RWPE2 (cell line): Measurements from ENCODE around the gene ADAMTS8.
A peak's percentile ranks its signal among the peaks of the same experiment; 100 is the strongest.

ENCODE experiments used
- ATAC-seq: fragments of 200-7000 bp; cut with Tn5 transposase; 3 replicates; pipeline ENCODE4 v1.9.1; 2021; ENCODE audit warnings: low read depth
- DNase-seq: peaks from one replicate; pipeline ENCODE4 v3.0.0-alpha.2; 2020; ENCODE audit warnings: low spot score
- H3K27ac ChIP-seq: fragments of 450-650 bp; 2 replicates; pipeline ENCODE4 v1.5.1; 2017; ENCODE audit warnings: mild to moderate bottlenecking; ENCODE audit not compliant: poor library complexity, severe bottlenecking
- H3K27me3 ChIP-seq: fragments of 250-450 bp; sonication (Bioruptor Pico); 2 replicates; pipeline ENCODE4 v1.5.1; 2021; ENCODE audit warnings: mild to moderate bottlenecking, moderate library complexity; ENCODE audit not compliant: insufficient read depth, poor library complexity, severe bottlenecking
- H3K36me3 ChIP-seq: fragments of 250-450 bp; sonication (Bioruptor Pico); 2 replicates; pipeline ENCODE4 v1.5.1; 2020; ENCODE audit warnings: low read depth, mild to moderate bottlenecking, moderate library complexity
- H3K4me1 ChIP-seq: fragments of 250-450 bp; sonication (Bioruptor Pico); 2 replicates; pipeline ENCODE4 v1.5.1; 2021; ENCODE audit warnings: mild to moderate bottlenecking, moderate library complexity; ENCODE audit not compliant: insufficient read depth, poor library complexity, severe bottlenecking
- H3K4me3 ChIP-seq: fragments of 250-450 bp; sonication (Bioruptor Pico); 2 replicates; pipeline ENCODE4 v1.5.1; 2021; ENCODE audit warnings: mild to moderate bottlenecking, moderate library complexity; ENCODE audit not compliant: severe bottlenecking
- H3K9me3 ChIP-seq: fragments of 250-450 bp; sonication (Bioruptor Pico); 2 replicates; pipeline ENCODE4 v1.5.1; 2021; ENCODE audit warnings: mild to moderate bottlenecking, moderate library complexity; ENCODE audit not compliant: severe bottlenecking
- CTCF ChIP-seq: fragments of 450-650 bp; IDR thresholded peaks from one replicate; pipeline ENCODE4 v1.5.1; 2017; ENCODE audit warnings: mild to moderate bottlenecking, moderate library complexity; ENCODE audit not compliant: poor library complexity, severe bottlenecking

ADAMTS8 gene

GRCh38 chr11:130451231-130452019, 23.0 kb upstream of the ADAMTS8 start:
- no peak for ATAC-seq
- no peak for TF ChIP-seq CTCF
- DNase-seq, result no peak
- Histone ChIP-seq H3K36me3 (no peaks in the 10 kb centered on the region), H3K27ac (no peak overlapping the region), H3K4me1 (no peaks in the 10 kb centered on the region), H3K9me3 (no peaks in the 10 kb centered on the region), H3K27me3 (peaks cover 4% of the 10 kb centered on the region), H3K4me3 (no peak overlapping the region)

DNA sequence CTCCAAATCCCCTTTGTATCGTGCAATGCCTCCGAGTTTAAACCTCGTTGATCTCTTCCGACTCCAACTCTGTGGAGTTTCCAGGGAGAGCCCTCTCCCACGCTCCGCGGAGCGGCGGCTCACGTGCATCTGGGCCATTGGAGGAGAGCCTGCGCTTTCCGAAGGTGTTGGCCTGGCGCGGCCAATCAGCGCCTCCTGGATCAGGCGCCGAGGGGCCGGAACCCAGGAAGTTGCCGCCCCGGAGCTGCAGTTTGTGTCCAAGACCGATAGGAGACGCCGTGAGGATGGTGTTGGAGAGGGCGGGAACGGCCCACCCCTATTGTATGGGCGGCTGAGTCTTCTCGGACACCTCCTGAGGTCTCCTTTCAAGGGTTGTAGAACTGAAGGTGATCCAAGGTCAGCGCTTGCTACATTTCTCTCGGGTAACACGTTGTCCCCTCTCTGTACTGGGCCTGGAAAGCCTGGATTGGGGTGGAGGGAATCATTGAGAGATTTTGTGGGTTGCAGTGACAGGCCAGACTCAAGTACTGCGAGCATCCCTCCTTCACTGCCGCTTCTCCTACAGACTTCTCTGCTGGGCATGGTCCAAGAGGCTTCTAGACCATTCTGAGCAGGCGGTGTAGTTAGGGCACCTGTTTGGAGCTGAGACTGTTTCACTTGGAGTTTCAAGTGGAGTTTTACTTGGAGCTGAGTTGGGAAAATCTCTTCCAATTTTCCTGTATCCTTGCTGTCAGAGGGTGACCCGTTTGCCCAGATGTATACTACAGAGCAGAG, 21.8 kb upstream of the ADAMTS8 start:
- no peak overlapping the region for H3K27ac ChIP-seq
- no peak for DNase-seq

GRCh38 chr11:130449310-130449990, 21.0 kb upstream of the ADAMTS8 start:
- Histone ChIP-seq H3K36me3 (no peaks in the 10 kb centered on the region), H3K27ac (no peak overlapping the region), H3K9me3 (no peaks in the 10 kb centered on the region), H3K27me3 (peaks cover 4% of the 10 kb centered on the region), H3K4me3 (peak overlapping the region; percentile 37), H3K4me1 (no peaks in the 10 kb centered on the region)
- no peak for TF ChIP-seq CTCF
- ATAC-seq, result 0 out of 3 replicates have a peak, but pooled peaks have one; percentile 8
- no peak for DNase-seq

More for the DNA sequence above, 21.8 kb upstream of the ADAMTS8 start:
- Histone ChIP-seq H3K4me3 (no peak overlapping the region), H3K9me3 (no peaks in the 10 kb centered on the region), H3K4me1 (no peaks in the 10 kb centered on the region), H3K36me3 (no peaks in the 10 kb centered on the region), H3K27me3 (peaks cover 4% of the 10 kb centered on the region)
- no peak for ATAC-seq
- TF ChIP-seq CTCF, result no peak

- Histone ChIP-seq H3K4me1 (no peaks in the 10 kb centered on the region), H3K36me3 (no peaks in the 10 kb centered on the region), H3K9me3 (no peaks in the 10 kb centered on the region), H3K27ac (no peak within 1 kb of the TSS), H3K4me3 (peak within 1 kb of the TSS; percentile 37), H3K27me3 (peaks cover 4% of the 10 kb centered on the region)
- no peak for TF ChIP-seq CTCF
- DNase-seq (peak; percentile 84), ATAC-seq (peak; percentile 91)
Measured at GRCh38 chr11:130448416-130449309, 20.3 kb upstream of the ADAMTS8 start, which contains the start of gene ADAMTS15. Gene ADAMTS15 (plus strand): TSS chr11:130448645. CDS start chr11:130448974, 329 bp downstream.
